HepG2 (cell line): ENCODE results near the gene ATRAID. TPM values are rescaled to one million over a fixed set of nuclear protein-coding genes. Genes with fewer than 3 reads are reported as not detected.

Experiments used
- CBX1 ChIP-seq: IDR thresholded peaks from one replicate; pipeline ENCODE4 v1.6.1; 2016; ENCODE audit warnings: antibody characterized with exemption, low read depth
- CCDC6 ChIP-seq: sonication (generic); formaldehyde crosslinking; IDR thresholded peaks from 2 replicates; pipeline ENCODE4 v1.8.1; 2022; ENCODE audit warnings: mild to moderate bottlenecking, missing genetic modification reagents, moderate library complexity
- ELK4 ChIP-seq: sonication (generic); formaldehyde crosslinking; IDR thresholded peaks from 2 replicates; pipeline ENCODE4 v1.9.0; 2021; ENCODE audit warnings: missing genetic modification reagents, borderline replicate concordance
- ETV5 ChIP-seq: IDR thresholded peaks from 2 replicates; pipeline ENCODE4 v1.6.1; 2018; ENCODE audit warnings: missing biosample characterization, missing genetic modification reagents, inconsistent platforms, borderline replicate concordance
- FLYWCH1 ChIP-seq: sonication (generic); formaldehyde crosslinking; IDR thresholded peaks from 2 replicates; pipeline ENCODE4 v1.8.1; 2023; ENCODE audit warnings: mild to moderate bottlenecking, missing genetic modification reagents
- GABPB1 ChIP-seq: IDR thresholded peaks from 2 replicates; pipeline ENCODE4 v1.6.1; 2016; ENCODE audit warnings: mild to moderate bottlenecking, missing genetic modification reagents, moderate library complexity, missing compliant biosample characterization
- KLF11 ChIP-seq: IDR thresholded peaks from 2 replicates; pipeline ENCODE4 v1.6.1; 2016; ENCODE audit warnings: missing compliant biosample characterization
- KLF15 ChIP-seq: sonication (generic); formaldehyde crosslinking; IDR thresholded peaks from 2 replicates; pipeline ENCODE4 v1.8.1; 2023; ENCODE audit warnings: borderline replicate concordance, mild to moderate bottlenecking, inconsistent platforms, missing genetic modification reagents, mixed read lengths
- LBX2 ChIP-seq: sonication (generic); formaldehyde crosslinking; IDR thresholded peaks from 2 replicates; pipeline ENCODE4 v1.5.0; 2020; ENCODE audit warnings: missing genetic modification reagents, mild to moderate bottlenecking, borderline replicate concordance
- MATR3 ChIP-seq: sonication (generic); formaldehyde crosslinking; IDR thresholded peaks from 2 replicates; pipeline ENCODE4 v1.4.0; 2020; ENCODE audit warnings: missing genetic modification reagents
- MTF2 ChIP-seq: sonication (generic); formaldehyde crosslinking; IDR thresholded peaks from 2 replicates; pipeline ENCODE4 v1.5.0; 2020; ENCODE audit warnings: missing genetic modification reagents, borderline replicate concordance
- POGK ChIP-seq: sonication (generic); formaldehyde crosslinking; conservative IDR thresholded peaks from 2 replicates; pipeline ENCODE4 v1.8.0; 2022; ENCODE audit warnings: mild to moderate bottlenecking, moderate library complexity, missing genetic modification reagents
- THAP11 ChIP-seq: IDR thresholded peaks from 2 replicates; pipeline ENCODE4 v1.6.1; 2016; ENCODE audit warnings: missing biosample characterization, missing genetic modification reagents
- ZNF446 ChIP-seq: sonication (generic); formaldehyde crosslinking; IDR thresholded peaks from 2 replicates; pipeline ENCODE4 v1.5.0; 2020; ENCODE audit warnings: mild to moderate bottlenecking, missing genetic modification reagents
- ZNF556 ChIP-seq: sonication (generic); formaldehyde crosslinking; IDR thresholded peaks from 2 replicates; pipeline ENCODE4 v1.4.0; 2020; ENCODE audit warnings: mild to moderate bottlenecking, missing genetic modification reagents, borderline replicate concordance
- ZNF644 ChIP-seq: IDR thresholded peaks from 2 replicates; pipeline ENCODE4 v1.6.1; 2016; ENCODE audit warnings: low read depth
- ZNF766 ChIP-seq: sonication (generic); formaldehyde crosslinking; IDR thresholded peaks from 2 replicates; pipeline ENCODE4 v1.5.0; 2020; ENCODE audit warnings: missing genetic modification reagents, borderline replicate concordance
- ZNF772 ChIP-seq: sonication (generic); formaldehyde crosslinking; IDR thresholded peaks from 2 replicates; pipeline ENCODE4 v1.5.0; 2020; ENCODE audit warnings: mild to moderate bottlenecking, missing genetic modification reagents
- ZSCAN31 ChIP-seq: sonication (generic); formaldehyde crosslinking; IDR thresholded peaks from 2 replicates; pipeline ENCODE4 v1.5.0; 2020; ENCODE audit warnings: low read depth, mild to moderate bottlenecking, missing genetic modification reagents
- polyA plus RNA-seq, 8 experiments: library from polyadenylated mRNA; depleted of rRNA in 3 of 8; stranded (reverse) in 7 of 8; unstranded in 1 of 8; fragments of >200 nt; fragmentation: Illumina TruSeq in 4 of 8; extraction: Trizol in 4 of 8; gene quantifications; 2 replicates each; pipeline versions ENCODE4 v1.2.1 to v1.2.3, GENCODE V29; 2011 to 2016; ENCODE audit warnings: low read depth in 4 of 8, missing spikeins in 1 of 8, mixed read lengths in 1 of 8; ENCODE audit not compliant: insufficient read depth in 1 of 8
- total RNA-seq, 5 experiments: library from RNA; depleted of rRNA; stranded (reverse); fragments of >200 nt; fragmentation: Illumina TruSeq; extraction: Trizol; gene quantifications; 2 replicates each; pipeline ENCODE4 v1.2.3, GENCODE V29; 2016; ENCODE audit warnings: low read depth in 1 of 5
- TF ChIP-seq, protein P1 (sequence below): sonication (generic); formaldehyde crosslinking; IDR thresholded peaks from 2 replicates; pipeline ENCODE4 v1.4.0; 2020; ENCODE audit warnings: missing genetic modification reagents, borderline replicate concordance

ATRAID gene
- total and polyA plus RNA-seq, 2 of the 13 experiments (the other 11 are each of a cell fraction or from before 2014, with no cell fraction given), result 207 to 382 TPM

GRCh38 chr2:27264753-27265535 is 53.1 kb downstream of the ATRAID start (continued):
- TF ChIP-seq, protein P1, sequence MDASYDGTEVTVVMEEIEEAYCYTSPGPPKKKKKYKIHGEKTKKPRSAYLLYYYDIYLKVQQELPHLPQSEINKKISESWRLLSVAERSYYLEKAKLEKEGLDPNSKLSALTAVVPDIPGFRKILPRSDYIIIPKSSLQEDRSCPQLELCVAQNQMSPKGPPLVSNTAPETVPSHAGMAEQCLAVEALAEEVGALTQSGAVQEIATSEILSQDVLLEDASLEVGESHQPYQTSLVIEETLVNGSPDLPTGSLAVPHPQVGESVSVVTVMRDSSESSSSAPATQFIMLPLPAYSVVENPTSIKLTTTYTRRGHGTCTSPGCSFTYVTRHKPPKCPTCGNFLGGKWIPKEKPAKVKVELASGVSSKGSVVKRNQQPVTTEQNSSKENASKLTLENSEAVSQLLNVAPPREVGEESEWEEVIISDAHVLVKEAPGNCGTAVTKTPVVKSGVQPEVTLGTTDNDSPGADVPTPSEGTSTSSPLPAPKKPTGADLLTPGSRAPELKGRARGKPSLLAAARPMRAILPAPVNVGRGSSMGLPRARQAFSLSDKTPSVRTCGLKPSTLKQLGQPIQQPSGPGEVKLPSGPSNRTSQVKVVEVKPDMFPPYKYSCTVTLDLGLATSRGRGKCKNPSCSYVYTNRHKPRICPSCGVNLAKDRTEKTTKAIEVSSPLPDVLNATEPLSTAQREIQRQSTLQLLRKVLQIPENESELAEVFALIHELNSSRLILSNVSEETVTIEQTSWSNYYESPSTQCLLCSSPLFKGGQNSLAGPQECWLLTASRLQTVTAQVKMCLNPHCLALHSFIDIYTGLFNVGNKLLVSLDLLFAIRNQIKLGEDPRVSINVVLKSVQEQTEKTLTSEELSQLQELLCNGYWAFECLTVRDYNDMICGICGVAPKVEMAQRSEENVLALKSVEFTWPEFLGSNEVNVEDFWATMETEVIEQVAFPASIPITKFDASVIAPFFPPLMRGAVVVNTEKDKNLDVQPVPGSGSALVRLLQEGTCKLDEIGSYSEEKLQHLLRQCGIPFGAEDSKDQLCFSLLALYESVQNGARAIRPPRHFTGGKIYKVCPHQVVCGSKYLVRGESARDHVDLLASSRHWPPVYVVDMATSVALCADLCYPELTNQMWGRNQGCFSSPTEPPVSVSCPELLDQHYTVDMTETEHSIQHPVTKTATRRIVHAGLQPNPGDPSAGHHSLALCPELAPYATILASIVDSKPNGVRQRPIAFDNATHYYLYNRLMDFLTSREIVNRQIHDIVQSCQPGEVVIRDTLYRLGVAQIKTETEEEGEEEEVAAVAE (CRISPR knock-in tag), result peak; percentile 42; the same call in 1 of the 2 replicates
- TF ChIP-seq KLF11 (CRISPR knock-in tag), result 0 out of 2 replicates have a peak, but pooled peaks have one; percentile 47
- TF ChIP-seq CCDC6 (CRISPR knock-in tag), result peak; percentile 85; the same call in 1 of the 2 replicates
- peak; percentile 94 for TF ChIP-seq ZNF446
- TF ChIP-seq ZNF556, result peak; percentile 76; the same call in 1 of the 2 replicates
- TF ChIP-seq ELK4 (CRISPR knock-in tag), result peak; percentile 28; the same call in 1 of the 2 replicates
- 0 out of 2 replicates have a peak, but pooled peaks have one; percentile 46 for TF ChIP-seq LBX2
- TF ChIP-seq ZNF644 (CRISPR knock-in tag), result 0 out of 2 replicates have a peak, but pooled peaks have one; percentile 29
- TF ChIP-seq MTF2 (CRISPR knock-in tag), result peak; percentile 99; the same call in 1 of the 2 replicates
- TF ChIP-seq ZNF766 (CRISPR knock-in tag), result no peak
- no peak for TF ChIP-seq KLF15 (CRISPR knock-in tag)
- peak; percentile 83; the same call in 1 of the 2 replicates for TF ChIP-seq POGK (CRISPR knock-in tag)
- no peak for TF ChIP-seq MATR3 (CRISPR knock-in tag)
- TF ChIP-seq FLYWCH1 (CRISPR knock-in tag), result no peak
- TF ChIP-seq ZSCAN31, result peak; percentile 87
- peak; percentile 55; the same call in 1 of the 2 replicates for TF ChIP-seq ZNF772 (CRISPR knock-in tag)
- TF ChIP-seq GABPB1 (CRISPR knock-in tag), result peak; percentile 79
- TF ChIP-seq THAP11 (CRISPR knock-in tag), result peak; percentile 62; the same call in 1 of the 2 replicates
- no peak for TF ChIP-seq CBX1
- TF ChIP-seq ETV5 (CRISPR knock-in tag), result peak; percentile 35; the same call in 1 of the 2 replicates
